Left lung (tissue), 10 donors: ENCODE results near the gene TIMM22. TPM values are rescaled to one million over a fixed set of nuclear protein-coding genes. Genes with fewer than 3 reads are reported as not detected.
"Not testable (repeated sequence)": the region's sequence is repeated elsewhere in the genome, so short reads cannot be mapped to it uniquely, and the experiment has no call there.

Source experiments
- ATAC-seq: fragments of 200-7000 bp; cut with Tn5 transposase; one replicate; pipeline ENCODE4 v1.9.1; 2020; ENCODE audit warnings: moderate library complexity
- DNase-seq, 4 donors: peaks; one replicate each; pipeline ENCODE4 v3.0.0-alpha.2; 2013 to 2020
- H3K27ac ChIP-seq, 2 donors: fragments of 200-600 bp; sonication (generic) in 1 of 2; one replicate each; pipeline versions ENCODE4 v1.5.0 to v1.8.0; 2020 to 2021
- H3K27me3 ChIP-seq, 2 donors: fragments of 200-600 bp; sonication (generic) in 1 of 2; one replicate each; pipeline versions ENCODE4 v1.5.0 to v1.8.0; 2020 to 2021
- H3K36me3 ChIP-seq, 2 donors: fragments of 200-600 bp; sonication (generic) in 1 of 2; one replicate each; pipeline versions ENCODE4 v1.5.0 to v1.8.0; 2020 to 2021
- H3K4me1 ChIP-seq, 2 donors: fragments of 200-600 bp; one replicate each; pipeline ENCODE4 v1.8.0; 2021
- H3K4me3 ChIP-seq, 2 donors: fragments of 200-600 bp; sonication (generic) in 1 of 2; one replicate each; pipeline versions ENCODE4 v1.5.0 to v1.8.0; 2020 to 2021; ENCODE audit warnings: mild to moderate bottlenecking in 1 of 2
- H3K9me3 ChIP-seq, 2 donors: fragments of 200-600 bp; sonication (generic) in 1 of 2; one replicate each; pipeline versions ENCODE4 v1.5.0 to v1.8.0; 2020 to 2021
- intact Hi-C, 2 donors: fragments of 100-400 bp; cut with DNase I; formaldehyde crosslinking; loops; one replicate each; pipeline versions ENCODE4 v1.11.2 to v1.14.2; 2022
- polyA plus RNA-seq, 6 donors: library from polyadenylated mRNA; unstranded; fragments of 120-200 nt; gene quantifications; one replicate each; pipeline ENCODE4 v1.2.1, GENCODE V29; 2013; ENCODE audit not compliant: insufficient read length in 6 of 6
- total RNA-seq, 2 donors: library from RNA; stranded (reverse); fragmentation: NEBNext Ultra II Directional; extraction: Animal tissue kit (Norgen Biotek cat#: 25700); gene quantifications; one replicate each; pipeline ENCODE4 v1.2.1, GENCODE V29; 2021
- TF ChIP-seq, protein P1 (sequence below), 2 donors: fragments of 200-600 bp; sonication (generic) in 1 of 2; IDR thresholded peaks; one replicate each; pipeline versions ENCODE4 v1.5.0 to v1.8.0; 2021; ENCODE audit warnings: antibody characterized with exemption in 2 of 2
- donor health status: DM: no; HTN: yes; CAD: no.
- donor health status: DM: no; HTN: no; CAD: no.

TIMM22 gene
- total and polyA plus RNA-seq, 8 donors: 10.6 to 18.4 (median 15.4) TPM

DNA sequence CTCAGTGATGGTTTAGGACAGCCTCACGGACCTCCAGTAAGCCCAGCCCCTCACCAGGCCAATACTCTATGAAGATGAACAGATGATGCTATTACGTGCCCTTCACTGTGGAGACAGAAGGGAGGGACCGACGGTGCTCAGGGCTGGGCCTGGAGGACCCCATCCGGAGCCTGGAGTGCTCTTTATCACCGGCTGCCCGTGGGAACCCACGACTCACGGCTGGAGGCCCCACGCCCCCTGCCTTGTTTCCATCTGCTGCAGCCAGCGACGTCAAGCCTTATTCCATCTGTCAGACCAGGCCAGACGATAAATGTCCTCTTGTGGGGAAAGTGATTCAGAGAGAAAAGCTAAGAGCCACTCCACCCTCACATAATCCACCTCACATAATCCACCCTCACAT, 4.0 kb upstream of the TIMM22 start:
- no peak overlapping the region for H3K4me3 ChIP-seq
- H3K9me3 ChIP-seq: peaks cover 0 to 17% of the 10 kb centered on the region in 2 donors
- DNase-seq: no peak
- H3K27ac ChIP-seq: no peak overlapping the region
- TF ChIP-seq, protein P1, sequence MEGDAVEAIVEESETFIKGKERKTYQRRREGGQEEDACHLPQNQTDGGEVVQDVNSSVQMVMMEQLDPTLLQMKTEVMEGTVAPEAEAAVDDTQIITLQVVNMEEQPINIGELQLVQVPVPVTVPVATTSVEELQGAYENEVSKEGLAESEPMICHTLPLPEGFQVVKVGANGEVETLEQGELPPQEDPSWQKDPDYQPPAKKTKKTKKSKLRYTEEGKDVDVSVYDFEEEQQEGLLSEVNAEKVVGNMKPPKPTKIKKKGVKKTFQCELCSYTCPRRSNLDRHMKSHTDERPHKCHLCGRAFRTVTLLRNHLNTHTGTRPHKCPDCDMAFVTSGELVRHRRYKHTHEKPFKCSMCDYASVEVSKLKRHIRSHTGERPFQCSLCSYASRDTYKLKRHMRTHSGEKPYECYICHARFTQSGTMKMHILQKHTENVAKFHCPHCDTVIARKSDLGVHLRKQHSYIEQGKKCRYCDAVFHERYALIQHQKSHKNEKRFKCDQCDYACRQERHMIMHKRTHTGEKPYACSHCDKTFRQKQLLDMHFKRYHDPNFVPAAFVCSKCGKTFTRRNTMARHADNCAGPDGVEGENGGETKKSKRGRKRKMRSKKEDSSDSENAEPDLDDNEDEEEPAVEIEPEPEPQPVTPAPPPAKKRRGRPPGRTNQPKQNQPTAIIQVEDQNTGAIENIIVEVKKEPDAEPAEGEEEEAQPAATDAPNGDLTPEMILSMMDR (IDR thresholded peaks at IDR 0.05): no peak
- H3K27me3 ChIP-seq: no peaks in the 10 kb centered on the region
- intact Hi-C loops: no loop called here
- peaks cover 4 to 10% of the 10 kb centered on the region in 2 donors for H3K4me1 ChIP-seq
- ATAC-seq: no peak
- H3K36me3 ChIP-seq: no peaks in the 10 kb centered on the region

DNA sequence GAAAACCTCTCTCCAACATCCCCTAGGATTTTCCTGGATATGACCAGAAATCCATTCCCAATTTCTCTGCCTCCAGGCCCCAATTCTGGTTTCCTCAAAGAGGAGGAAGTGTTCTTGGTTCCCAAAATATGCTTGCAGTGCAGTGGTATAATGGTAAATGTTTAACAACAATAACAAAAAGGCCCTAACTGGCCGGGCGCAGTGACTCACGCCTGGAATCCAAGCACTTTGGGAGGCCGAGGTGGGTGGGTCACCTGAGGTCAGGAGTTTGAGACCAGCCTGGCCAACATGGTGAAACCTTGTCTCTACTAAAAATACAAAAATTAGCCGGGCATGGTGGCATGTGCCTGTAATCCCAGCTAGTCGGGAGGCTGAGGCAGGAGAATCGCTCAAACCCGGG, 1.6 kb upstream of the TIMM22 start:
- H3K27me3 ChIP-seq, intact Hi-C loops, H3K27ac ChIP-seq, DNase-seq, H3K4me3 ChIP-seq, ATAC-seq: not testable (repeated sequence)
- Histone ChIP-seq H3K36me3 (peaks cover 0 to 10% of the 10 kb centered on the region in 2 donors), H3K9me3 (peaks cover 0 to 17% of the 10 kb centered on the region in 2 donors), H3K4me1 (peaks cover 15 to 28% of the 10 kb centered on the region in 2 donors)

DNA sequence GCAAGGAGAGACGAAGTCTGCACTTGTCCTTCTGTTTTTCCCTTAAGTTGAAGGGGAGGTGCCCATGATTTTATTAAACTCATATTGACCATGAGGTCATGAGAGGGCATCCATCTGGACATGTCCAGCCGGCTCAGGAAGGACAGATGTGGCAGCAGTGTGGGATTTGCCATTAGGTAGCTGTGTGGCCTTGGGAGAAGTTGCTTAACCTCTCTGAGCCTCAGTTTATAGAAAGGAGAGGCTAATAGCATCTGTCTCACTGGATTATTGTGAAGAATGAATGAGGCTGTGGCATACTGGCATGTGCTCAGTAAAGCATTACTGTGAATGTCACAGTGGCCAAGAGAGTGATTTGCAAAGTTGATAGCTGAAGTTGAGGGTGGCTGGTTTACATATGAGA, 1.2 kb downstream of the TIMM22 start:
- H3K9me3 ChIP-seq: peaks cover 0 to 6% of the 10 kb centered on the region in 2 donors
- H3K27ac ChIP-seq: no peak overlapping the region
- peak overlapping the region in 1 of 2 donors; percentile 94 for H3K4me3 ChIP-seq
- TF ChIP-seq, protein P1 (IDR thresholded peaks at IDR 0.05): no peak
- peaks cover 0 to 38% of the 10 kb centered on the region in 2 donors for H3K36me3 ChIP-seq
- ATAC-seq: no peak
- DNase-seq: no peak
- intact Hi-C loops: no loop called here
- H3K27me3 ChIP-seq: no peaks in the 10 kb centered on the region
- peaks cover 25 to 54% of the 10 kb centered on the region in 2 donors for H3K4me1 ChIP-seq

DNA sequence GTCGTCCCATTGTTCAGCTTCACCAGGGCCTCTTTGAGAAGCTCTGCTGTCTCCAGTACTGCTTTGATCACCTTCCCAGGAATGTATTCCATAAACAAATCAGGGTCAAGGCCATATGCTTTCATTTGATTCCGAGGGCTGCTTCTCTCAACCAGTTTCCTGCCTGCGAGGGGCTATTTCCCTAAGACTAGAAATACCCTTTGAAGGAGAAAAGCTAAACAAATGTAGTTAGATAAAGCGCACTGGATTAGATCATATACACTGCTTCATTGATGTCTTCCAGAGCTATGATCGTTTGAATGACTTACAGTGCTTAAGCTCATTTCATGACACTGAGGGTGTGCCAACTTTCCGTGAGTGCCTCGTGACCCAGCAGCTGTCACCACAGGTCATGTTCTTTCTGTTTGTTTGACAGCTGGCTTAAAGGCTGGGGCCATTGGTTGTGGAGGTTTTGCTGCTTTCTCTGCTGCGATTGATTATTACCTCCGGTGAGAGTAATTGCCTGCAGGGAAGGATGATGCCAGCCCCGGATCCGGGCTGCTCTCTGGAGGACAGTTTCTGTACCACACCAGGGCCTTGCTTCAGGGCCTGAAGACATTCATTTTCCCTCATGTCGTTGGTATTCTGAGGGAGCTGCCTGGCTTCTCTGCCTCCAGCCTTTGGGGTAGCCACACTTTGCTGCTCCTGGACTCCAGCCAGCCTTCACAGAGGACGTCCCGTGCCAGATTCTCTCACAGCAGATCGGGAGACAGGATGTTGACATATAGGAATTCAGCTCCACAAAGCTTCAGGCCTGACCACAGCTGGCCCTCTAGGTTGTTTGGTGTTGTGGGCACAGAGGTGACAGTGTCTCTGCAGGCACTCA, 3.9 kb downstream of the TIMM22 start:
- intact Hi-C loops: no loop called here
- peaks cover 0 to 65% of the 10 kb centered on the region in 2 donors for H3K36me3 ChIP-seq
- peaks cover 35 to 81% of the 10 kb centered on the region in 2 donors for H3K4me1 ChIP-seq

DNA sequence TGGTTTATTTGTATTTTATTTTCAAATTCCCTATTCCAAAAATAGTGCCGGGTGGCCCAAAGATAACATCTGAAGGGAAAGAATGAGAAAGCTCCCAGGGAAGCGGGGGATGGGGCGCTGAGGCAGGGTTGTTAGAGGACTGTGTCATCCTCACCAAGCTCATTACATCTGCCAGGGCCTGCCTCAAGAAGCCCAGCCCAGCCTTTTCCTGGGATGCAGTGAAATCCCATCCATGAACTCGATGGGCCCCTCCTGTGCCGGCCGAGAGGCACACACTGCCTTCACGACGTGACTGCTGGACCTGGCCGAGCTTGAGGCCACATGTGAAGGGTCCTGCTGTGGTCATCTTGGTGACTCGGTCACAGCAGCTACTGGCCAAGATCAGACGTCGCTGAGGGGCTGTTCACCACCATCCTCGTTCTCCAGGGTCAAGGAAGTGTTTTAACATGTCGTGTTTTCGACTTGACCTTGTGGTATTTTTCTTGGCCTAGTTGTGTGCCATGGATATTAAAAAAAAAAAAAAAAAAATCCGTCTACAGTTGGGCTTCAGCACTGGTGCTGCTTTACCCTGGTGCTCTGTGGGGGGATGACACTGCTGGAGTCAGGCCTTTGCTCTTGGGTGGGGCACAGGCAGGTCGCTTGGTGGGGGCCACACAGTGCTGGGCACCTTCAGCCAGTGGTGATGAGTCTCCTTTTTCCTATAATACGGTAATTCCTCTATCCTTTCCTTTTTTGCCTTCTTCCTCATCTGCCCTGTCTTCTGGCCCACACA, 4.9 kb downstream of the TIMM22 start:
- TF ChIP-seq, protein P1 (IDR thresholded peaks at IDR 0.05): no peak
- Histone ChIP-seq H3K9me3 (no peaks in the 10 kb centered on the region), H3K27me3 (no peaks in the 10 kb centered on the region), H3K4me1 (peaks cover 37 to 85% of the 10 kb centered on the region in 2 donors), H3K27ac (peak overlapping the region; percentile 44 to 69), H3K36me3 (peaks cover 0 to 75% of the 10 kb centered on the region in 2 donors), H3K4me3 (no peak overlapping the region)
- intact Hi-C loops: no loop called here
- ATAC-seq (no peak), DNase-seq (peak in 1 of 4 donors; percentile 65)

More for the DNA sequence above, 3.9 kb downstream of the TIMM22 start:
- H3K27ac ChIP-seq: peak overlapping the region; percentile 30 to 44
- ATAC-seq: no peak
- DNase-seq: peak in 3 of 4 donors; percentile 40 to 79 (median 66)
- no peaks in the 10 kb centered on the region for H3K27me3 ChIP-seq
- no peak overlapping the region for H3K4me3 ChIP-seq
- TF ChIP-seq, protein P1 (IDR thresholded peaks at IDR 0.05): no peak
- no peaks in the 10 kb centered on the region for H3K9me3 ChIP-seq
